CD4-positive, alpha-beta T cell treated with Interleukin-15 for 4 hours (primary cell): ENCODE data around the gene SIVA1.
"Not testable (repeated sequence)": the region's sequence is repeated elsewhere in the genome, so short reads cannot be mapped to it uniquely, and the experiment has no call there.

Source experiments
- DNase-seq: peaks from one replicate; pipeline ENCODE4 v3.0.0-alpha.2; 2020; ENCODE audit warnings: low spot score

The SIVA1 gene

GRCh38 chr14:104734991-104735779 is 17.8 kb upstream of the SIVA1 start:
- DNase-seq = no peak

GRCh38 chr14:104735830-104736642 is 16.9 kb upstream of the SIVA1 start:
- DNase-seq = no peak

DNA sequence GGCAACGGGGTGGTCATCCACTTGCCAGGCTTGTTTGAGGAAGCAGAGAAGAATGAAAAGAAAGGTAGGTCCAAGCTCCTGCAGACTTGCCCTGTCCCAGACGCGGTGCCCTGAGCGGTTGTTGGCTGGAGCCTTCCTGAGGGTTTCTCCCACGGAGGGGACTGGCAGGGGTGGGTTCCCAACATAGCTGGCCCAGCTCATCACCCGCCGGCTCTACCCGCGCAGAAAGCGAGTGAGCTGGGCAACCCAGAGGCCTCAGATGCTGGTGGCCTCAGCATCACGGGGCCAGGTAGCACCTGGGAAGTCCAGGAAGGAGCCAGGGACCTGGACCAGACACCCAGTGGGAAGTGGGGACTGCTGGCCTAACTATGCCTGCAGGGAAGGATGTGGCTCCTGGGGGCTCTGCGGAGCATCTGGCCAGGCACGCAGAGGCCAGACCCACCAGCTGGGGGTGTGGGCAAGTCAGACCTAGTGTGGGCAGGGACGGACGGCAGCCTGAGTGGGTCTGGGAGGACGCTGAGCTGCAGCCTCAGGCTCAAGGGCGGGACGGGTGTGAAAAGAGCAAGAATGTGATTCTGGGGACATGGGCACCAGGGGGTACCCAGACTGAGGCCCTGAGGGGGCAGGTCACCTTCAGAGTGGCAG is 14.4 kb upstream of the SIVA1 start:
- DNase-seq = no peak

DNA sequence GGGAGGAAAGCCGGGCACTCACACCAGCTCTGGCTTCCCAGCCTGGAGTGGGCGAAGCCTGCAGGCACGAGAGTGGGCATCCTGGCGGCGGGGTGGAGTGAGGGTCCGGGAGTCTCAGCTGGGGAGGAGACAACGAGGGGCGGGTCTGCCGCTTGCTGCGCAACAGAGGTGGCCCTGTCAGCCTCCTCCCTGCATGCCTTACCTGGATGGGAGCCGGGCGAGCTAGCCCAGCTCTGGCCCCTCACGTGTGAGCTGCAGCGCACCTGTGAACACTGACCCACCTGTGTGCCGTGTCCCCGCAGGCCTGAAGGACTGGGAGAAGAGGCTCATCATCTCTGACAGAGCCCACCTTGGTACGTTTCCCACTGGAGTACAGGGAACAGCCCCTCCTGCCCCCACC is 13.9 kb upstream of the SIVA1 start:
- no peak for DNase-seq

- no peak for DNase-seq
These were observed 13.1 kb upstream of the SIVA1 start for GRCh38 chr14:104739546-104740516.

DNA sequence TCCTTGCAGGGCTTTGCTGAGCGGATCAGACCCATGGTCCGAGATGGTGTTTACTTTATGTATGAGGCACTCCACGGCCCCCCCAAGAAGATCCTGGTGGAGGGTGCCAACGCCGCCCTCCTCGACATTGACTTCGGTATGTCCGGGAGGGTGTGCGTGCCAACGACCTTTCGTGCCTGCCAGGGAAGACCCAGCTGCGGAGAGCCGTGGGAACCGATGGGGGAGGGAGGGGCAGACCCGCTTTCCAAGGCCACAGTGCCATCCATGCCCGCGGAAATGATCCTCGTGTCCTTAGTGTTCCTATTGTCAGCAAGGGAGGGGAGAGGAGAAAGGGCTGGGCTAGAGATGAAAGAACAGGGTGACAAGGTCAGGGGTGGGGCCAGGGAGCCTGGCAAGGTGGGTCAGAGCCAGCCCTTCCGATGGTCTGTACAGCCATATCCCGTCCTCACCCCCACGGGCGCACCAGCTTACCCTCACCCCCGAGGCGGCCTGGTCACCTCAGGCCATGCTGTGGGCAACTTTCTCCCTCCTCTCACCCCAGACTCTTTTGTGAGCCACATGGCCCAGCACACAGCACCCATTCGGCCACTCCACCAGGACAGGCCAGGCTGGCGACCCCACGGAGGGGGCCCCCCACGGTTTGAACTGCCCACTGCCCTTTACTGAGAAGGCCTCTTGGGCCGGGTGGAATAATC is 11.7 kb upstream of the SIVA1 start:
- DNase-seq = no peak

GRCh38 chr14:104741803-104742251 is 11.1 kb upstream of the SIVA1 start:
- no peak for DNase-seq

GRCh38 chr14:104742586-104743455 is 10.1 kb upstream of the SIVA1 start:
- no peak for DNase-seq

DNA sequence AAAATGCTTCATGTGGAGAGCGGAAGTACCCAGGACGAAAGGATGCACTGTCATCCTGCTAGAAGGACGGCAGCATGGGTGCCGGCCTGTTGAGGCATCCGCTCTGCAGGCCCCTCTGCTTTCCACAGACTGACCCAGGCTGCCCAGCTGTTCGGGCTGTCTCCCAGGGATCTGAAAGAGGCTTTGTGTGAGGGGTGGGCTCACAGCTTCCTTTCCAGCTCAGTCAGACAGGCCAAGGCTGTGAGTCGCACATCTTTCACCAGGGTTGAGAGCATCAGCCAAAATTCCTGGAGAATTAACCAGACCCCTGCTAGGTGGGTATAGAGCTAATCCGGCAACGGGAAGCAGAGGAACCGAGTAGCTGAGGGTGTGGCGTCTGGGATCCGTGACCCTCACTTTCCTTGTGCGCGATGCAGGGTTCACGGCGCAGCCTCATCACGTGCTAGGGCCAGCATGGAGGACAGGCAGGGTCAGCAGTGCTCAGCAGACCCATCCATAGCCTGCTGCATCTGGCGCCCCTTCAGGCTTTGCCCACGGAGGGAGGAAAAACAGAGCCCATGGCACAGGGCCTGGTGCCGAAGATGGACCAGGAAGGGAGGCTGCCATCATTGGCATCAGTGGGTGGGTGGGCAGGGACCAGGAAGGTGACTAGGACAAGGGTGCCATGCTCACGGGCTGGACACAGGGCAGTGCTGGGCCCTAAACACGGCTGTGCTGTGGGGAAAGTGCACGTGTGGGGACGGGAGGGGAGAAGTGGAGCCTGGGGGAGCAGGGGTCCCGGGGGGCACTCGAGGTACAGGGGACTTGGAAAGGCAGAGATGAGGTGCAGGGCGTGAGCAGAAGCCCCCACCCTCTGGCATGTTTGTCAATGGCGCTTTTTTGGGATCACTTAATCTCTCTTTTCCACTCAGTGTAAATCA is 9.2 kb upstream of the SIVA1 start:
- no peak for DNase-seq

DNA sequence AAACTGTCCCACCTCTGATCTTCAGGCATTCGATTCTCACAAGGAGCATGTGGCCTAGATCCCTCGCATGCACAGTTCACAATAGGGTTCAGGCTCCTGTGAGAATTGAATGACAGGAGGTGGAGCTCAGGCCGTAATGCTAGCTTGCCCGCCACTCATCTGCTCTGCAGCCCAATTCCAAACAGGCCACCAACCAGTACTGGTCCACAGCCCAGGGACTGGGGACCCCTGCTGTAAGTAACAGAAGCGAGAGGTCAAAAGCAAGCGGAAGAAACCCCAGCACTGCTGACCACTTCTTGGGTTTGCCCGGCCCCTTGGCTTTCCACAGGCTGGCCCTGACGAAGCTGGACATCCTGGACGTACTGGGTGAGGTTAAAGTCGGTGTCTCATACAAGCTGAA is 8.5 kb upstream of the SIVA1 start:
- no peak for DNase-seq

GRCh38 chr14:104745431-104745830 is 7.5 kb upstream of the SIVA1 start:
- DNase-seq = no peak

- DNase-seq = no peak
These were observed 6.8 kb upstream of the SIVA1 start for GRCh38 chr14:104746071-104746545.

DNA sequence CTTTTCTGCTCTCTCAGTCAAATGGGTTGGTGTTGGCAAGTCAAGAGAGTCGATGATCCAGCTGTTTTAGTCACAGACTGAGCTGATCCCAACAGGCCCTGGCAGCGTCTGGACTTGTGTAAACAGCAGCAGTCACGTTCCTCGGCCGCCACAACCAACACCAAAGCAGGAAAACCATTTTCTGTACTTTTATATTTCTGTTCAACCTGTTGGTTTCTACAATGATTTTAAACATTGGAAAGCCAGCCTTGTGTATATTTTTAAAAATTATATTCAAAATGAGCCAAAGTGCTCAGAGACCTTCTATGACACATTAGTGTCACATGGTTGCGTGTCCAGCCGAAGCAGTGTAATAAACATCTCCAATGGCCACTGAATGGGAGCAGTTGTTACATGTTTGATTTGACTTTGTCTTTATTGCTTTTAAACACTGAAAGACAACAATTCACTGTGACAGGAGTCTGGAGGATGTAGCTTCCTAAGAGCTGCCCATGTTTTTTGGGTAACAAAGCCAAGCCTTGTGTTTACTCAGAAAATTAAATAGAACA is 5.9 kb upstream of the SIVA1 start:
- no peak for DNase-seq

DNA sequence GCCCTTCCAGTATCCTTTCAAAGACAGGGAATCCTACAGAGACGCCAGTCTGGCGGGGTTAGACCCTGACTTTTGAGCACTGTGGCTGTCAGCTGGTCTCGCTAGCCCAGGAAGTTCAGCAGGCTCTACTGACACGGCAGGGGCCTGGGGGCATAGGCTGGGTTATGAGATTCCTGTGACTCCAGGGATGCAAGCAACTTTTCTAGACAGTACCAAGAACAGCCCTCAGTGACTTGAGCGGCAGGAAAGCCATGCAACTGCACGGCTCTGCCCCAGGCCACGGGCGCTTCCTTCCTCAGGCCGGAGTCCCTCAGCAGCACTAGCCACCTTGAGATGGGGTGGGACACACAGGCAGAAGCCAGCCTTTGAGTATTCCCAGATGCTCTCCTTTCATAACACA is 5.1 kb upstream of the SIVA1 start:
- no peak for DNase-seq

DNA sequence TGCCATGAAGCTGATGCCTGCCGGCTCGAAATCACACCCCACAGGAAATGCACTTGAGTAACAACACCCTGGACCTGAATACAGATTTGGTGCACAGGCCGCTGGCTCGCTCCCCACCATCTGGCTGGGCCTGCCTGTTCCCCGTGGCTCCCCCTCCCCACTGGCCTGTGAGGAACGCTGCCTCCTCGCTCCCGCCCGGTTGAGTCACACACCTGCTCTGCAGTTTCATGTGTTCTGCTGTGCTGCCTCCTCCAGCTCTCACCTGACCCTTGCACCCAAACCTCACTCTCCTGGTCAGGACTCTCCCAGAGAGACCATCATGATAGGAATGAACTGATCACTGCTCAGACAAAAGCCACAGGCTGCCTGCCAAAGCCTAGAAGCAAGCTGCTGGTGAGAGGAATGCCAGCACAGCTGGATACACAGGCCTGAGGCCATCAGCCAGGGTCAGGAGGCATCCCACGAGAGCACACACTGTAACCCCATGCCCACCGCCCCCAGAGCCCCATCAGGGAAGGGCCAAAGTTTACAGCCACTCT is 3.8 kb upstream of the SIVA1 start:
- DNase-seq = no peak

DNA sequence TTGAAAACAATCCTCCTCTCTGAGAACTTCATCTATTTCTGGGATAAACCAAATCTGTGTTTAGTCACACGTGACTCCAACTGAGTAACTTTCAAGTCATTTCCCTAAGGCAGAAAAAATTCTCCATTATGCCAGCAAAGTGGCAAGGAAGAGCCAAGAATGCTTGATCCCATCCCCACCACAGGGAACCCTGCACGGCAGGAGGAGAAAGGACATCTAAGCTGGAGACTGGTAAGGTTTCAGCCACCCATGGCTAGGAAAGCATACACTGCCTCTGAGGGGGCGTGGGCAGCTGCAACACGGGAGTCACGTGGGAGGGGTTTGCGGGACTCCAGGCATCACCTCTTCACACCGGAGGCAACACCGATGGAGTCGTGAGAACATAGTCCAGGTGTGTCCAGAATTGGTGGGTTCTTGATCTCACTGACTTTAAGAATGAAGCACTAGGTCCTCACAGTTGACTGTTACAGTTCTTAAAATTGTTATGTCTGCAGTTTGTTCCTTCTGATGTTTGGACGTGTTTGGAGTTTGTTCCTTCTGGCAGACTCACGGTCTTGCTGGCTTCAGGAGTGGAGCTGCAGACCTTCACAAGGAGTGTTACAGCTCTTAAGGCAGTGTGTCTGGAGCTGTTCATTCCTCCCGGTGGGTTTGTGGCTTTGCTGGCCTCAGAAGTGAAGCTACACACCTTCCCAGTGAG is 2.7 kb upstream of the SIVA1 start:
- no peak for DNase-seq

- not testable (repeated sequence) for DNase-seq
These were observed 2.2 kb upstream of the SIVA1 start for GRCh38 chr14:104750753-104751057.
